ENCODE data around the gene FCRL5.

DNA sequence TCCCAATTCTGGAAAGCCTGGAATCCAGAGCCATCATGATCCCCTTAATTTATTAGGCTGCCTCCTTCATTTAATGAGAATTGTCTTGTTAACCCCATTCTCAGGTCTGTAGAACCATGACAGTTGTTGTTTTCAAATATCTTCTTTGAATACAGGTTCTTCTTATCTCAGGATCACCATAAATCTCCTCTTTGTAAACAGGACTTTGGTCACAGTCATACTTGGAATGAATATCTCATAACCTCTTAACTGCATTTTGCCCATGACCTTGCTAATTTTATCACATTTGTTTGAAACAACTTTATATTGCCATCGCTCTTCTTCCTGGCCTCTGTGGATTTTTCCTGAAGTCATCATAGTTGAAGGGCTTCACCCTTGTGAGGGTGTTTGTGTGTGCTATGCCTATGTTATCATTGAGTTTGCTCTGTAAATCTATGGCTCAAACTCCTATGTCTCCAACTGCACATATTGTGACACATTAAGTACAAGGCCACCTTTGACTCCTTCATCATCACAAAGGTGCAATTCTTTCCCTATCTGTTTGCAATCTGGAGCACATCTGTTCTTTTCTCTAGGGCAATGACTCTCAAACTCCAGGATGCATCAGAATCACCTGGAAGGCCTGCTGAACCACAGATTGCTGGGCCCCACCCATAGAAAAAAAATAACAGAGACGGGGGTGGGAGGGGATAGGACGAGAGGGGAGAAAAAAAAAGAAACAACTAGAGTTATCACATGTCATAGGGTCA lies 54.2 kb downstream of the FCRL5 start:
- TF ChIP-seq POLR2A (IDR thresholded peaks at IDR 0.05; ENCODE audit: low read depth, low read length) (no peak), POU2F2 (IDR thresholded peaks at IDR 0.05; ENCODE audit: low read depth, low read length) (no peak), POLR2AphosphoS5 (IDR thresholded peaks at IDR 0.05; ENCODE audit: low read depth, low read length) (no peak)

Measured in GM12891 (cell line).